Measurements from ENCODE around the gene DRC3. TPM values are rescaled to one million over a fixed set of nuclear protein-coding genes. Genes with fewer than 3 reads are reported as not detected.

DRC3 gene
- total RNA-seq, 1 experiment from 2014 or later, result 0.68 TPM

DNA sequence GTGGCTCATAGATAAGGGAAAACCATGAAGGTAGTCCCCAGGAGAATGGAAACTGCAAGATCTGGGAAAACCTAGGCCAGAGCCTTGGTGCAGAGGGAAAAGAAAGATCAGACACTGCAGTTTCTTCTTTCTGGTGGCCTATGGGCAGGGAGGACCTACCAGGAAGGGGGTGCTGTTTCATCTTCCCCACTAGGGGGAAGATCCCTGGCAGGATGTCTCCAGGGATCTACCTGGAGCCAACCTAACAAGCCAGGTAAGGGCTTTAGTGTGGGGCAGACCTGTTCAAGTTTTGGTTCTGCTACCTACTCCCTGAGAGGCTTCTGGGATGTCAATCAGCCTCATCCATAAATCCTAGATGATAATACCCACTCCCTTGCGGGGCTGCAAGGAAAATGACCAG is 21.9 kb upstream of the DRC3 start:
- H2AK5ac ChIP-seq (ENCODE audit: insufficient read length, low read length), result no peak overlapping the region
- H3T11ph ChIP-seq (ENCODE audit: low read length), result no peak overlapping the region
- no peaks in the 10 kb centered on the region for H3K27me3 Mint-ChIP-seq (ENCODE audit: low read depth)
- no peak overlapping the region for H4K8ac ChIP-seq (replicated peaks; ENCODE audit: insufficient read length, low read depth, low read length)
- H3K14ac ChIP-seq (ENCODE audit: insufficient read depth, low read length), result no peak overlapping the region
- no CpG with 5 or more reads among the region's 1 CpG for WGBS (ENCODE audit: extremely low coverage, insufficient read length, low lambda C conversion rate)
- H3K23ac ChIP-seq (ENCODE audit: insufficient read length, low read depth, low read length), result no peak overlapping the region
- H3K4ac ChIP-seq (ENCODE audit: low read depth, low read length), result no peak overlapping the region
- no peak overlapping the region for H2BK5ac ChIP-seq (ENCODE audit: insufficient read length, low read length)
- H3K23me2 ChIP-seq (ENCODE audit: insufficient read length, low read depth, low read length, poor library complexity, severe bottlenecking), result no peaks in the 10 kb centered on the region
- no peak overlapping the region for H4K5ac ChIP-seq (ENCODE audit: insufficient read length, low read depth, low read length)
- H4K91ac ChIP-seq (ENCODE audit: insufficient read length, low read depth, low read length), result no peak overlapping the region
- H3K79me2 ChIP-seq (ENCODE audit: insufficient read depth, low read length), result no peaks in the 10 kb centered on the region
- TF ChIP-seq, protein P1, sequence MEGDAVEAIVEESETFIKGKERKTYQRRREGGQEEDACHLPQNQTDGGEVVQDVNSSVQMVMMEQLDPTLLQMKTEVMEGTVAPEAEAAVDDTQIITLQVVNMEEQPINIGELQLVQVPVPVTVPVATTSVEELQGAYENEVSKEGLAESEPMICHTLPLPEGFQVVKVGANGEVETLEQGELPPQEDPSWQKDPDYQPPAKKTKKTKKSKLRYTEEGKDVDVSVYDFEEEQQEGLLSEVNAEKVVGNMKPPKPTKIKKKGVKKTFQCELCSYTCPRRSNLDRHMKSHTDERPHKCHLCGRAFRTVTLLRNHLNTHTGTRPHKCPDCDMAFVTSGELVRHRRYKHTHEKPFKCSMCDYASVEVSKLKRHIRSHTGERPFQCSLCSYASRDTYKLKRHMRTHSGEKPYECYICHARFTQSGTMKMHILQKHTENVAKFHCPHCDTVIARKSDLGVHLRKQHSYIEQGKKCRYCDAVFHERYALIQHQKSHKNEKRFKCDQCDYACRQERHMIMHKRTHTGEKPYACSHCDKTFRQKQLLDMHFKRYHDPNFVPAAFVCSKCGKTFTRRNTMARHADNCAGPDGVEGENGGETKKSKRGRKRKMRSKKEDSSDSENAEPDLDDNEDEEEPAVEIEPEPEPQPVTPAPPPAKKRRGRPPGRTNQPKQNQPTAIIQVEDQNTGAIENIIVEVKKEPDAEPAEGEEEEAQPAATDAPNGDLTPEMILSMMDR (conservative IDR thresholded peaks at IDR 0.05), result peak; percentile 66
- H3K27ac Mint-ChIP-seq, result peak overlapping the region in 2 of 3 experiments; percentile 65 to 78; a peak in 1 of 7 replicates
- H2BK12ac ChIP-seq (ENCODE audit: insufficient read length, low read depth, low read length), result no peak overlapping the region
- H3K27ac ChIP-seq (ENCODE audit: insufficient read length, low read depth, low read length), result no peak overlapping the region
- H4K20me1 ChIP-seq (ENCODE audit: control insufficient read depth, insufficient read depth, insufficient read length), result no peaks in the 10 kb centered on the region
- no peaks in the 10 kb centered on the region for H3K4me1 ChIP-seq (ENCODE audit: insufficient read depth, low read length)
- no peak overlapping the region for H2BK20ac ChIP-seq (ENCODE audit: low read depth, low read length, poor library complexity, severe bottlenecking)
- no peak overlapping the region for H3K18ac ChIP-seq (ENCODE audit: insufficient read length, low read depth, low read length)
- DNase-seq, result peak; percentile 67
- peaks cover 9 to 14% of the 10 kb centered on the region in 2 experiments for H3K4me1 Mint-ChIP-seq
- H2BK120ac ChIP-seq (ENCODE audit: low read depth, low read length, poor library complexity, severe bottlenecking), result no peak overlapping the region
- no peak overlapping the region for H2BK15ac ChIP-seq (ENCODE audit: low read depth, low read length)
- no peak overlapping the region for H3K4me3 Mint-ChIP-seq
- H3K36me3 Mint-ChIP-seq (ENCODE audit: insufficient read depth in 1 of 3, low read depth in 3 of 3), result no peaks in the 10 kb centered on the region; a peak in 2 of 7 replicates
- H3K9me3 ChIP-seq (ENCODE audit: control insufficient read depth, low read depth, low read length), result no peaks in the 10 kb centered on the region
- H3K79me1 ChIP-seq (ENCODE audit: insufficient read depth, low read depth, low read length, poor library complexity, severe bottlenecking), result no peaks in the 10 kb centered on the region
- no peaks in the 10 kb centered on the region for H3K27me3 ChIP-seq (ENCODE audit: insufficient read depth, low read length)
- no peak overlapping the region for H3K9ac ChIP-seq (ENCODE audit: extremely low read depth, insufficient read length, low read length)
- no peak overlapping the region for H2AFZ ChIP-seq (ENCODE audit: low read length)
- H3K9me3 Mint-ChIP-seq, result no peaks in the 10 kb centered on the region
- no peak overlapping the region for H3K56ac ChIP-seq (ENCODE audit: insufficient read length, low read depth, low read length)
- no peak overlapping the region for H3K4me2 ChIP-seq (ENCODE audit: insufficient read depth, insufficient read length, low read length)
